H1 (cell line): ENCODE data around the gene ENDOU. TPM values are rescaled to one million over a fixed set of nuclear protein-coding genes. Genes with fewer than 3 reads are reported as not detected.

Experiments used
- CHD7 ChIP-seq: fragments of 300-600 bp; sonication (generic); IDR thresholded peaks from 2 replicates; pipeline ENCODE4 v1.7.1; 2012; ENCODE audit warnings: low read length, moderate library complexity, mild to moderate bottlenecking, inconsistent platforms; ENCODE audit not compliant: insufficient replicate concordance
- HDAC2 ChIP-seq, 2 experiments: fragments of 300-600 bp in 1 of 2; sonication (generic) in 1 of 2; IDR thresholded peaks; 2 replicates each; pipeline ENCODE4 v1.6.1; 2011 to 2012; ENCODE audit warnings: low read depth in 2 of 2, low read length in 2 of 2, mild to moderate bottlenecking in 2 of 2, moderate library complexity in 2 of 2, borderline replicate concordance in 1 of 2, inconsistent platforms in 1 of 2
- MAFK ChIP-seq: IDR thresholded peaks from 2 replicates; pipeline ENCODE4 v1.6.1; 2012; ENCODE audit warnings: low read depth, mild to moderate bottlenecking, improper control_type of control experiment, low read length
- polyA plus RNA-seq, 7 experiments: library from polyadenylated mRNA; depleted of rRNA in 3 of 7; stranded (reverse) in 5 of 7; unstranded in 2 of 7; fragments of >200 nt in 5 of 7; fragments of 200-250 nt in 2 of 7; gene quantifications; 1 replicate in 5 of 7; 2 replicates in 1 of 7; 4 replicates in 1 of 7; pipeline versions ENCODE4 v1.2.1 to v1.2.3, GENCODE V29; 2011 to 2013; ENCODE audit warnings: missing spikeins in 2 of 7, mixed read lengths in 2 of 7
- total RNA-seq: library from RNA; stranded (reverse); fragmentation: NEBNext Ultra II Directional; extraction: Animal tissue kit (Norgen Biotek cat#: 25700); gene quantifications from 2 replicates; pipeline ENCODE4 v1.2.1, GENCODE V29; 2021

ENDOU gene
- total and polyA plus RNA-seq, 2 of the 8 experiments (the other 6 are each of a cell fraction or from before 2014, with no cell fraction given): not detected

- TF ChIP-seq CHD7 (no peak), MAFK (no peak), HDAC2 (IDR thresholded peaks at IDR 0.05; ENCODE audit: borderline replicate concordance in 1 of 2, low read depth in 2 of 2, low read length in 2 of 2) (no peak)
Observed at GRCh38 chr12:47748507-47748828, 23.2 kb upstream of the ENDOU start (continued).
